K562 (cell line): ENCODE results near the gene IRF1. TPM values are rescaled to one million over a fixed set of nuclear protein-coding genes. Genes with fewer than 3 reads are reported as not detected.
A peak's percentile ranks its signal among the peaks of the same experiment; 100 is the strongest.

ENCODE experiments used
- ATAC-seq: fragments of 200-7000 bp; cut with Tn5 transposase; 3 replicates; pipeline ENCODE4 v1.9.1; 2020; ENCODE audit warnings: moderate library complexity
- BruUV-seq: library from RNA; stranded (reverse); fragments of 400-500 nt; replicated peaks from 2 replicates; lab custom pipeline; 2021; lab: Mats Ljungman, UMichigan
- CTCF ChIA-PET: fragments of 300-600 bp; formaldehyde crosslinking; extraction: SDS; loops from one replicate; lab custom pipeline; 2021; ENCODE audit warnings: low intra/inter-chr PET ratio; lab: Yijun Ruan, JAX
- POLR2A ChIA-PET: fragments of 300-600, 350-650 bp; sonication (Branson Sonifier 250); formaldehyde crosslinking; extraction: SDS; loops from one replicate; lab custom pipeline; 2021; ENCODE audit warnings: antibody characterized with exemption, inconsistent platforms; lab: Yijun Ruan, JAX
- DNase-seq, 4 experiments: peaks; one replicate each; pipeline versions ENCODE4 v3.0.0 to v3.0.0-alpha.2; 2011 to 2018; ENCODE audit warnings: low spot score in 3 of 4, mixed read lengths in 3 of 4; ENCODE audit errors: extremely low read depth in 1 of 4
- FAIRE-seq: peaks from 2 replicates; lab custom pipeline; 2011; peaks lifted over from hg19 to GRCh38; lab: Jason Lieb, UNC
- H2AFZ ChIP-seq: 2 replicates; pipeline ENCODE4 v1.6.0; 2011; ENCODE audit warnings: low read depth, low read length, control low read depth, inconsistent platforms
- H3K27ac ChIP-seq: fragments of 200-600 bp; 3 replicates; pipeline ENCODE4 v1.8.0; 2011; ENCODE audit warnings: low read depth, mild to moderate bottlenecking, control low read depth, inconsistent platforms, low read length, moderate library complexity, mixed read lengths; ENCODE audit errors: extremely low read depth
- H3K27me3 ChIP-seq, 2 experiments: fragments of 300-600 bp in 1 of 2; 2 replicates in 1 of 2; 3 replicates in 1 of 2; pipeline versions ENCODE4 v1.6.0 to v1.8.0; 2011; ENCODE audit warnings: inconsistent platforms in 2 of 2, low read length in 2 of 2, mild to moderate bottlenecking in 1 of 2, mixed read lengths in 1 of 2, moderate library complexity in 1 of 2; ENCODE audit not compliant: control insufficient read depth in 2 of 2, insufficient read depth in 2 of 2
- H3K36me3 ChIP-seq: fragments of 300-600 bp; 3 replicates; pipeline ENCODE4 v1.8.0; 2011; ENCODE audit warnings: mild to moderate bottlenecking, low read length, inconsistent platforms; ENCODE audit not compliant: control insufficient read depth, insufficient read depth
- H3K4me1 ChIP-seq, 2 experiments: fragments of 200-600 bp in 1 of 2; replicated peaks in 1 of 2; 2 replicates in 1 of 2; 3 replicates in 1 of 2; pipeline versions ENCODE4 v1.5.1 to v1.8.0; 2011; ENCODE audit warnings: inconsistent platforms in 2 of 2, low read length in 2 of 2, mild to moderate bottlenecking in 1 of 2, mixed read lengths in 1 of 2, moderate library complexity in 1 of 2; ENCODE audit not compliant: control insufficient read depth in 2 of 2, insufficient read depth in 2 of 2
- H3K4me2 ChIP-seq: 2 replicates; pipeline ENCODE4 v1.6.1; 2011; ENCODE audit warnings: low read length, control low read depth, inconsistent platforms, mixed read lengths; ENCODE audit not compliant: insufficient read depth
- H3K4me3 ChIP-seq: fragments of 200-600 bp; sonication (generic), shearing (Covaris generic); 2 replicates; pipeline ENCODE4 v1.5.1; 2016; ENCODE audit warnings: control low read depth, inconsistent platforms
- H3K79me2 ChIP-seq: fragments of 200-600 bp; 3 replicates; pipeline ENCODE4 v1.8.0; 2011; ENCODE audit warnings: low read length, inconsistent platforms; ENCODE audit not compliant: control insufficient read depth, insufficient read depth
- H3K9ac ChIP-seq, 2 experiments: 2 replicates each; pipeline versions ENCODE4 v1.6.0 to v1.6.1; 2011; ENCODE audit warnings: low read depth in 2 of 2, low read length in 2 of 2, control low read depth in 1 of 2, inconsistent platforms in 1 of 2, mild to moderate bottlenecking in 1 of 2, mixed read lengths in 1 of 2; ENCODE audit not compliant: insufficient read depth in 1 of 2
- H3K9me1 ChIP-seq: one replicate; pipeline ENCODE4 v1.6.0; 2011; ENCODE audit warnings: inconsistent platforms, mild to moderate bottlenecking, low read length, moderate library complexity; ENCODE audit not compliant: control insufficient read depth, insufficient read depth
- H3K9me3 ChIP-seq: replicated peaks from 2 replicates; pipeline ENCODE4 v1.5.1; 2011; ENCODE audit warnings: low read depth, low read length, inconsistent platforms; ENCODE audit not compliant: control insufficient read depth, insufficient read depth
- H4K20me1 ChIP-seq: replicated peaks from 2 replicates; pipeline ENCODE4 v1.6.1; 2011; ENCODE audit warnings: low read length, inconsistent platforms, mixed read lengths; ENCODE audit not compliant: control insufficient read depth, insufficient read depth
- SIX5 ChIP-seq, 2 experiments: IDR thresholded peaks; 2 replicates each; pipeline ENCODE4 v1.6.1; 2011; ENCODE audit warnings: low read length in 2 of 2, borderline replicate concordance in 1 of 2, low read depth in 1 of 2, mild to moderate bottlenecking in 1 of 2, moderate library complexity in 1 of 2; ENCODE audit not compliant: insufficient read depth in 1 of 2
- TARDBP ChIP-seq: fragments of 450-650 bp; IDR thresholded peaks from 2 replicates; pipeline ENCODE4 v1.6.1; 2016
- WGBS: fragments of 100-300 bp; shearing (Covaris generic); methylation state at CpG from one replicate; pipeline ENCODE4 v1.1.6; 2016; ENCODE audit warnings: low coverage, mixed read lengths; ENCODE audit not compliant: insufficient coverage; ENCODE audit errors: missing lambda C conversion rate; 5-methylcytosine and 5-hydroxymethylcytosine counted together
- in situ Hi-C: fragments of 300-500 bp; cut with MboI; formaldehyde crosslinking; loops from 4 replicates; pipeline ENCODE4 v1.15.0; 2018; ENCODE audit warnings: inconsistent platforms, mixed read lengths
- intact Hi-C: fragments of 100-400 bp; cut with micrococcal nuclease; formaldehyde crosslinking; loops from 2 replicates; pipeline ENCODE4 v1.14.2; 2022
- polyA plus RNA-seq, 8 experiments: library from polyadenylated mRNA; depleted of rRNA in 4 of 8; stranded (reverse) in 5 of 8; unstranded in 3 of 8; fragments of >200 nt; fragmentation: Nextera tagmentation in 2 of 8; fragmentation: Illumina TruSeq in 1 of 8; extraction: Ambion mirVana in 2 of 8; extraction: Trizol in 1 of 8; gene quantifications; 2 replicates each; pipeline versions ENCODE4 v1.2.1 to v1.2.3, GENCODE V29; 2011 to 2014; ENCODE audit warnings: inconsistent platforms in 1 of 8, missing spikeins in 1 of 8
- total RNA-seq, 7 experiments: library from RNA; depleted of rRNA in 6 of 7; stranded (reverse); fragments of >200 nt in 6 of 7; fragmentation: Illumina TruSeq in 2 of 7; extraction: Trizol in 2 of 7; gene quantifications; 2 replicates each; pipeline versions ENCODE4 v1.2.1 to v1.2.3, GENCODE V29; 2011 to 2021; ENCODE audit warnings: low replicate concordance in 1 of 7
- TF ChIP-seq, protein P1 (sequence below), 2 experiments: IDR thresholded peaks in 1 of 2; conservative IDR thresholded peaks in 1 of 2; 2 replicates each; pipeline ENCODE4 v1.6.1; 2016; ENCODE audit warnings: low read depth in 2 of 2, mild to moderate bottlenecking in 1 of 2, missing compliant biosample characterization in 1 of 2, missing genetic modification characterization in 1 of 2, moderate library complexity in 1 of 2
- TF ChIP-seq, protein P2 (sequence below): fragments of 450-650 bp; IDR thresholded peaks from 2 replicates; pipeline ENCODE4 v1.6.1; 2014; ENCODE audit warnings: low read depth, mild to moderate bottlenecking, moderate library complexity, borderline replicate concordance

IRF1 gene
- total and polyA plus RNA-seq, 9 of the 15 experiments (the other 6 are each of a cell fraction or from before 2014, with no cell fraction given): 1.1 to 12.3 (median 5.9) TPM

DNA sequence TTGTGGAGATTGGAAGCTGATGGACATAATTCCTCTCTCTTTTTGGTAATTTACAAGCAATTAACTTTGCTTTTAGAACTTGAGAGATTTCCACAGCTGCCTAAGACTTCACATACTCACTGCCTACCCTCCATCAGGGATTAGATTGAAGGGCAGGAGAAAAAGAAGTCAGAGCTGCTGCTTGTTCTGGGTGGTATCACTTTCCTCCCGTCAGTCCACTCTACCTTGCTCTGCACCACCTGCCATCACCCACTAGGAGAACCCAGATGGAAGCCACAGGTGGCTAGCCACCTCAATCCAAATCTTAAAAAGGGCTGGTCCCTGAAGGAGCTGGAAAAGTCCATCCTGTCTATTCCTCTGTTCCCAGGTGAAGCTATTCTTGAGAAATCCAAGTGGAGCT, 10.5 kb downstream of the IRF1 start:
- H2AFZ ChIP-seq: no peak overlapping the region
- DNase-seq: no peak
- peaks cover 21% of the 10 kb centered on the region; the same call in 2 of the 3 replicates for H3K36me3 ChIP-seq
- no peaks in the 10 kb centered on the region for H3K9me3 ChIP-seq
- FAIRE-seq: no peak
- no peak overlapping the region for H3K27ac ChIP-seq
- TF ChIP-seq TARDBP: no peak
- TF ChIP-seq, protein P1, sequence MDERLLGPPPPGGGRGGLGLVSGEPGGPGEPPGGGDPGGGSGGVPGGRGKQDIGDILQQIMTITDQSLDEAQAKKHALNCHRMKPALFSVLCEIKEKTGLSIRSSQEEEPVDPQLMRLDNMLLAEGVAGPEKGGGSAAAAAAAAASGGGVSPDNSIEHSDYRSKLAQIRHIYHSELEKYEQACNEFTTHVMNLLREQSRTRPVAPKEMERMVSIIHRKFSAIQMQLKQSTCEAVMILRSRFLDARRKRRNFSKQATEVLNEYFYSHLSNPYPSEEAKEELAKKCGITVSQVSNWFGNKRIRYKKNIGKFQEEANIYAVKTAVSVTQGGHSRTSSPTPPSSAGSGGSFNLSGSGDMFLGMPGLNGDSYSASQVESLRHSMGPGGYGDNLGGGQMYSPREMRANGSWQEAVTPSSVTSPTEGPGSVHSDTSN (CRISPR knock-in tag; IDR thresholded peaks at IDR 0.05; ENCODE audit: low read depth): no peak
- TF ChIP-seq, protein P1 (tag; conservative IDR thresholded peaks at IDR 0.05; ENCODE audit: low read depth): no peak
- TF ChIP-seq SIX5 (IDR thresholded peaks at IDR 0.05; ENCODE audit: borderline replicate concordance in 1 of 2, insufficient read depth in 1 of 2, low read depth in 1 of 2, low read length in 2 of 2): no peak
- TF ChIP-seq, protein P2, sequence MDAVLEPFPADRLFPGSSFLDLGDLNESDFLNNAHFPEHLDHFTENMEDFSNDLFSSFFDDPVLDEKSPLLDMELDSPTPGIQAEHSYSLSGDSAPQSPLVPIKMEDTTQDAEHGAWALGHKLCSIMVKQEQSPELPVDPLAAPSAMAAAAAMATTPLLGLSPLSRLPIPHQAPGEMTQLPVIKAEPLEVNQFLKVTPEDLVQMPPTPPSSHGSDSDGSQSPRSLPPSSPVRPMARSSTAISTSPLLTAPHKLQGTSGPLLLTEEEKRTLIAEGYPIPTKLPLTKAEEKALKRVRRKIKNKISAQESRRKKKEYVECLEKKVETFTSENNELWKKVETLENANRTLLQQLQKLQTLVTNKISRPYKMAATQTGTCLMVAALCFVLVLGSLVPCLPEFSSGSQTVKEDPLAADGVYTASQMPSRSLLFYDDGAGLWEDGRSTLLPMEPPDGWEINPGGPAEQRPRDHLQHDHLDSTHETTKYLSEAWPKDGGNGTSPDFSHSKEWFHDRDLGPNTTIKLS: no peak
- no peak overlapping the region for H3K9ac ChIP-seq
- ATAC-seq: peak; percentile 13; the same call in 1 of the 3 replicates
- H3K4me2 ChIP-seq: no peak overlapping the region
- in situ Hi-C loops: no loop called here
- WGBS: 64% methylated on average over 1 of the region's 1 CpG
- peaks cover 0 to 13% of the 10 kb centered on the region in 2 experiments; a peak in 3 of 5 replicates for H3K4me1 ChIP-seq
- H3K79me2 ChIP-seq: no peaks in the 10 kb centered on the region
- no TSS peak for BruUV-seq
- POLR2A ChIA-PET: interaction anchor here (0.7 to 6.8 kb wide), 16 partner anchors 10 to 1116 kb away, joined by 3 to 115 read pairs (median 8); partner anchors contain the start of gene IRF1
- H4K20me1 ChIP-seq: no peaks in the 10 kb centered on the region; the same call in 1 of the 2 replicates
- CTCF ChIA-PET: no interaction called here
- H3K4me3 ChIP-seq: no peak overlapping the region
- H3K9me1 ChIP-seq: no peaks in the 10 kb centered on the region
- intact Hi-C loops: no loop called here
- no peaks in the 10 kb centered on the region for H3K27me3 ChIP-seq
